RWPE2 (cell line): ENCODE results near the gene CFAP43.

Experiments used
- ATAC-seq: fragments of 200-7000 bp; cut with Tn5 transposase; 3 replicates; pipeline ENCODE4 v1.9.1; 2021; ENCODE audit warnings: low read depth
- DNase-seq: peaks from one replicate; pipeline ENCODE4 v3.0.0-alpha.2; 2020; ENCODE audit warnings: low spot score
- H3K27ac ChIP-seq: fragments of 450-650 bp; 2 replicates; pipeline ENCODE4 v1.5.1; 2017; ENCODE audit warnings: mild to moderate bottlenecking; ENCODE audit not compliant: poor library complexity, severe bottlenecking
- H3K27me3 ChIP-seq: fragments of 250-450 bp; sonication (Bioruptor Pico); 2 replicates; pipeline ENCODE4 v1.5.1; 2021; ENCODE audit warnings: mild to moderate bottlenecking, moderate library complexity; ENCODE audit not compliant: insufficient read depth, poor library complexity, severe bottlenecking
- H3K36me3 ChIP-seq: fragments of 250-450 bp; sonication (Bioruptor Pico); 2 replicates; pipeline ENCODE4 v1.5.1; 2020; ENCODE audit warnings: low read depth, mild to moderate bottlenecking, moderate library complexity
- H3K4me1 ChIP-seq: fragments of 250-450 bp; sonication (Bioruptor Pico); 2 replicates; pipeline ENCODE4 v1.5.1; 2021; ENCODE audit warnings: mild to moderate bottlenecking, moderate library complexity; ENCODE audit not compliant: insufficient read depth, poor library complexity, severe bottlenecking
- H3K4me3 ChIP-seq: fragments of 250-450 bp; sonication (Bioruptor Pico); 2 replicates; pipeline ENCODE4 v1.5.1; 2021; ENCODE audit warnings: mild to moderate bottlenecking, moderate library complexity; ENCODE audit not compliant: severe bottlenecking
- H3K9me3 ChIP-seq: fragments of 250-450 bp; sonication (Bioruptor Pico); 2 replicates; pipeline ENCODE4 v1.5.1; 2021; ENCODE audit warnings: mild to moderate bottlenecking, moderate library complexity; ENCODE audit not compliant: severe bottlenecking
- TF ChIP-seq, protein P1 (sequence below): fragments of 450-650 bp; IDR thresholded peaks from one replicate; pipeline ENCODE4 v1.5.1; 2017; ENCODE audit warnings: mild to moderate bottlenecking, moderate library complexity; ENCODE audit not compliant: poor library complexity, severe bottlenecking

The CFAP43 gene

DNA sequence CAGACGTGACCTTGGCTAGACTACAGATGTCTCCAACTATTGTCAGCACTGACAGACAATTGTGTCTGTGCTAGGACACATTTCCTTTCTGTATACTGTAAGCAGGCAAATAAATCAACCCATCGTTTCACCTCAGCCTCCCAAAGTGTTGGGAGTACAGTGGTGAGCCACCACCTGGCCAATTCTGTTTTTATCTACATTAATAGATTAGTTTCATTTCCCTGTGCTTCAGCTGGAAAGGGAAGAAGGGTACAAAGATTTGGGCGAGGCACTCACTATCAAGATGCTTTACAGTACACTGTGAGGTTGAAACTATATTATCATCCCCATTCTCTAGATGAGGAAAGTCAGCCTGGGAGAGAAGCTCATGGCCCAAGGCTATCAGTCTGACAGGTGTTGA lies 88.3 kb downstream of the CFAP43 start:
- no peak overlapping the region for H3K27ac ChIP-seq
- no peaks in the 10 kb centered on the region for H3K9me3 ChIP-seq
- H3K36me3 ChIP-seq, result no peaks in the 10 kb centered on the region
- no peak for ATAC-seq
- no peaks in the 10 kb centered on the region for H3K27me3 ChIP-seq
- no peak for DNase-seq
- TF ChIP-seq, protein P1, sequence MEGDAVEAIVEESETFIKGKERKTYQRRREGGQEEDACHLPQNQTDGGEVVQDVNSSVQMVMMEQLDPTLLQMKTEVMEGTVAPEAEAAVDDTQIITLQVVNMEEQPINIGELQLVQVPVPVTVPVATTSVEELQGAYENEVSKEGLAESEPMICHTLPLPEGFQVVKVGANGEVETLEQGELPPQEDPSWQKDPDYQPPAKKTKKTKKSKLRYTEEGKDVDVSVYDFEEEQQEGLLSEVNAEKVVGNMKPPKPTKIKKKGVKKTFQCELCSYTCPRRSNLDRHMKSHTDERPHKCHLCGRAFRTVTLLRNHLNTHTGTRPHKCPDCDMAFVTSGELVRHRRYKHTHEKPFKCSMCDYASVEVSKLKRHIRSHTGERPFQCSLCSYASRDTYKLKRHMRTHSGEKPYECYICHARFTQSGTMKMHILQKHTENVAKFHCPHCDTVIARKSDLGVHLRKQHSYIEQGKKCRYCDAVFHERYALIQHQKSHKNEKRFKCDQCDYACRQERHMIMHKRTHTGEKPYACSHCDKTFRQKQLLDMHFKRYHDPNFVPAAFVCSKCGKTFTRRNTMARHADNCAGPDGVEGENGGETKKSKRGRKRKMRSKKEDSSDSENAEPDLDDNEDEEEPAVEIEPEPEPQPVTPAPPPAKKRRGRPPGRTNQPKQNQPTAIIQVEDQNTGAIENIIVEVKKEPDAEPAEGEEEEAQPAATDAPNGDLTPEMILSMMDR, result no peak
- H3K4me3 ChIP-seq, result no peak overlapping the region
- H3K4me1 ChIP-seq, result no peaks in the 10 kb centered on the region

GRCh38 chr10:104142081-104142480 lies 90.1 kb downstream of the CFAP43 start:
- Histone ChIP-seq H3K36me3 (no peaks in the 10 kb centered on the region), H3K9me3 (no peaks in the 10 kb centered on the region), H3K27me3 (no peaks in the 10 kb centered on the region), H3K4me1 (no peaks in the 10 kb centered on the region), H3K27ac (no peak overlapping the region), H3K4me3 (no peak overlapping the region)
- no peak for ATAC-seq
- TF ChIP-seq, protein P1, result no peak
- no peak for DNase-seq

- H3K27ac ChIP-seq, result no peak overlapping the region
- no peak for DNase-seq
Observed at GRCh38 chr10:104139221-104139620, 92.9 kb downstream of the CFAP43 start.

DNA sequence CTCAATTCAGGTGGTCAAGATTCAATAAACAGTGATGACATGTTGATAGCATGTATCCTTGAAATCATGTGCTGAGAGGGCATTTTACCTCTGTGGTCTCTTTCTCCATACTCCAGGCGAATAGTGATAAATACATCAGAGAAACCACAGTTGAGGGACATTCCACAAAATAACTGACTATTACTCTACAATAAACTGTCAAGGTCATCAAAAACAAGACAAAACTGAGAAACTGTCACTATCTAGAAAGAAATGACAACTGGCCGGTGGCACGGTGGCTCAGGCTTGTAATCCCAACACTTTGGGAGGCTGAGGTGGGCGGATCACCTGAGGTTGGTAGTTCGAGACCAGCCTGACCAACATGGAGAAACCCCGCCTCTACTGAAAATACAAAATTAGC lies 94.0 kb downstream of the CFAP43 start:
- Histone ChIP-seq H3K36me3 (no peaks in the 10 kb centered on the region), H3K27ac (no peak overlapping the region), H3K4me3 (no peak overlapping the region), H3K27me3 (no peaks in the 10 kb centered on the region), H3K4me1 (no peaks in the 10 kb centered on the region), H3K9me3 (no peaks in the 10 kb centered on the region)
- TF ChIP-seq, protein P1, result no peak
- DNase-seq, result no peak
- ATAC-seq, result no peak

More at GRCh38 chr10:104139221-104139620, 92.9 kb downstream of the CFAP43 start:
- H3K36me3 ChIP-seq, result no peaks in the 10 kb centered on the region
- H3K4me3 ChIP-seq, result no peak overlapping the region
- no peaks in the 10 kb centered on the region for H3K9me3 ChIP-seq
- H3K4me1 ChIP-seq, result no peaks in the 10 kb centered on the region
- TF ChIP-seq, protein P1, result peak; percentile 55
- no peak for ATAC-seq
- H3K27me3 ChIP-seq, result no peaks in the 10 kb centered on the region

GRCh38 chr10:104130041-104130440 lies 102.1 kb downstream of the CFAP43 start:
- Histone ChIP-seq H3K4me3 (no peak overlapping the region), H3K27ac (no peak overlapping the region), H3K27me3 (no peaks in the 10 kb centered on the region), H3K4me1 (no peaks in the 10 kb centered on the region), H3K9me3 (no peaks in the 10 kb centered on the region), H3K36me3 (peaks cover 12% of the 10 kb centered on the region)
- DNase-seq (no peak), ATAC-seq (no peak)
- TF ChIP-seq, protein P1, result no peak
